ENCODE results near the gene SMPD3. TPM values are rescaled to one million over a fixed set of nuclear protein-coding genes. Genes with fewer than 3 reads are reported as not detected.

SMPD3 gene
- total RNA-seq, 1 experiment from 2014 or later, result 0.70 TPM

DNA sequence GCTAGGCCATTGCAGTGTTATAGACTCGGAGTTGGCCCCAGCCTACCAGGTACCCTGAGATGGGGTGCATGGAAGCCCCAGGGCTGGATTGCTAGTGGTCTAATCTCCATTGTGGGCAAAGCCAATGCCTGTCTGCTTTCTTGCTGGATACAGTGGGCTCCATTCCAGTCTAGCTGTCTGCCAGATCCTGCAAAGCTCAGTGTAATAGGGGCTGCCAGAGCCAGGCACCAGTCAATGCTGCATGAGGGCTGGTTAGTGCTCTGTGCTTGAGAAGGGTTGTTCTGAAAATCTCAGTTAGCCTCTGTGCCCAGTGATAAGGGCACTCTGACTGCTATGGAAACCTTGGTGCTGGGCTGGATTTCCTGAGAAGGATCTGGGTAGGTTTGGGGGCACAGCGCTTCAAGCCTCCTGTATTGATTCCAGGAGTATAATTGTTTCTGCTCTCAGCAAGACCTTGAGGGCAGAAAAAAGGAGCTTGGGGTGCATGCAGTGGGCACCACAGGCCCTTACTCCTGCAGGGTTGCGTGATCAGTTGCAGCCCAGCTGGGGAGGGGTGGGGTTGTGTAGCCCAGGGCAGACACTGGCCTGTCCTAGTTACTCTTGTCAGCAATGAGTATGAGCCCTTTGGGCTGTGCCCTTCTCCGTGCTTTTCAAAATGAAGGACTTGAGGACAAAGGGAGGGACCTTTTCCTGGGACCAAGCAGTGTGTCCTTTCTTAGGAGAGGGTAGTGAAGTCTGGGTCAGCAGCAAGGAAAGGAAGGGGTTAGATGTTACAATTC lies 19.0 kb downstream of the SMPD3 start:
- Histone ChIP-seq H2AK5ac (ENCODE audit: insufficient read length, low read length) (no peak overlapping the region), H3K18ac (ENCODE audit: insufficient read length, low read depth, low read length) (no peak overlapping the region), H3K56ac (ENCODE audit: insufficient read length, low read depth, low read length) (no peak overlapping the region), H3K4me2 (ENCODE audit: insufficient read depth, insufficient read length, low read length) (no peak overlapping the region), H3T11ph (ENCODE audit: low read length) (no peak overlapping the region), H3K23ac (ENCODE audit: insufficient read length, low read depth, low read length) (no peak overlapping the region), H3K27ac (ENCODE audit: insufficient read length, low read depth, low read length) (no peak overlapping the region), H3K27me3 (ENCODE audit: insufficient read depth, low read length) (no peaks in the 10 kb centered on the region), H3K23me2 (ENCODE audit: insufficient read length, low read depth, low read length, poor library complexity, severe bottlenecking) (no peaks in the 10 kb centered on the region), H3K9ac (ENCODE audit: extremely low read depth, insufficient read length, low read length) (no peak overlapping the region), H2BK20ac (ENCODE audit: low read depth, low read length, poor library complexity, severe bottlenecking) (no peak overlapping the region), H4K20me1 (ENCODE audit: control insufficient read depth, insufficient read depth, insufficient read length) (no peaks in the 10 kb centered on the region), H3K14ac (ENCODE audit: insufficient read depth, low read length) (no peak overlapping the region), H4K91ac (ENCODE audit: insufficient read length, low read depth, low read length) (no peak overlapping the region), H3K4me1 (ENCODE audit: insufficient read depth, low read length) (no peaks in the 10 kb centered on the region), H4K8ac (replicated peaks; ENCODE audit: insufficient read length, low read depth, low read length) (no peak overlapping the region), H2BK15ac (ENCODE audit: low read depth, low read length) (no peak overlapping the region), H2BK5ac (ENCODE audit: insufficient read length, low read length) (no peak overlapping the region), H3K9me3 (ENCODE audit: control insufficient read depth, low read depth, low read length) (no peaks in the 10 kb centered on the region), H3K79me2 (ENCODE audit: insufficient read depth, low read length) (no peaks in the 10 kb centered on the region), H3K4ac (ENCODE audit: low read depth, low read length) (no peak overlapping the region), H4K5ac (ENCODE audit: insufficient read length, low read depth, low read length) (no peak overlapping the region), H2BK120ac (ENCODE audit: low read depth, low read length, poor library complexity, severe bottlenecking) (no peak overlapping the region), H2BK12ac (ENCODE audit: insufficient read length, low read depth, low read length) (no peak overlapping the region), H3K79me1 (ENCODE audit: insufficient read depth, low read depth, low read length, poor library complexity, severe bottlenecking) (no peaks in the 10 kb centered on the region), H2AFZ (ENCODE audit: low read length) (no peak overlapping the region)
- H3K27me3 Mint-ChIP-seq (ENCODE audit: low read depth), result peaks cover 12% of the 10 kb centered on the region
- WGBS (ENCODE audit: extremely low coverage, insufficient read length, low lambda C conversion rate), result no CpG with 5 or more reads among the region's 4 CpGs
- TF ChIP-seq, protein P1, sequence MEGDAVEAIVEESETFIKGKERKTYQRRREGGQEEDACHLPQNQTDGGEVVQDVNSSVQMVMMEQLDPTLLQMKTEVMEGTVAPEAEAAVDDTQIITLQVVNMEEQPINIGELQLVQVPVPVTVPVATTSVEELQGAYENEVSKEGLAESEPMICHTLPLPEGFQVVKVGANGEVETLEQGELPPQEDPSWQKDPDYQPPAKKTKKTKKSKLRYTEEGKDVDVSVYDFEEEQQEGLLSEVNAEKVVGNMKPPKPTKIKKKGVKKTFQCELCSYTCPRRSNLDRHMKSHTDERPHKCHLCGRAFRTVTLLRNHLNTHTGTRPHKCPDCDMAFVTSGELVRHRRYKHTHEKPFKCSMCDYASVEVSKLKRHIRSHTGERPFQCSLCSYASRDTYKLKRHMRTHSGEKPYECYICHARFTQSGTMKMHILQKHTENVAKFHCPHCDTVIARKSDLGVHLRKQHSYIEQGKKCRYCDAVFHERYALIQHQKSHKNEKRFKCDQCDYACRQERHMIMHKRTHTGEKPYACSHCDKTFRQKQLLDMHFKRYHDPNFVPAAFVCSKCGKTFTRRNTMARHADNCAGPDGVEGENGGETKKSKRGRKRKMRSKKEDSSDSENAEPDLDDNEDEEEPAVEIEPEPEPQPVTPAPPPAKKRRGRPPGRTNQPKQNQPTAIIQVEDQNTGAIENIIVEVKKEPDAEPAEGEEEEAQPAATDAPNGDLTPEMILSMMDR (conservative IDR thresholded peaks at IDR 0.05), result no peak
- no peak for DNase-seq
- no peaks in the 10 kb centered on the region; a peak in 1 of 7 replicates for H3K36me3 Mint-ChIP-seq (ENCODE audit: insufficient read depth in 1 of 3, low read depth in 3 of 3)
- no peaks in the 10 kb centered on the region for H3K9me3 Mint-ChIP-seq
- no peak overlapping the region for H3K4me3 Mint-ChIP-seq
- no peaks in the 10 kb centered on the region for H3K4me1 Mint-ChIP-seq
- H3K27ac Mint-ChIP-seq, result no peak overlapping the region
